G401.6 (cell line): ENCODE measurements around the gene PAK4.
"Not testable (repeated sequence)": the region's sequence is repeated elsewhere in the genome, so short reads cannot be mapped to it uniquely, and the experiment has no call there.

Experiments used
- FAIRE-seq: peaks from 2 replicates; lab custom pipeline; 2012; peaks lifted over from hg19 to GRCh38; lab: Jason Lieb, UNC

The PAK4 gene

DNA sequence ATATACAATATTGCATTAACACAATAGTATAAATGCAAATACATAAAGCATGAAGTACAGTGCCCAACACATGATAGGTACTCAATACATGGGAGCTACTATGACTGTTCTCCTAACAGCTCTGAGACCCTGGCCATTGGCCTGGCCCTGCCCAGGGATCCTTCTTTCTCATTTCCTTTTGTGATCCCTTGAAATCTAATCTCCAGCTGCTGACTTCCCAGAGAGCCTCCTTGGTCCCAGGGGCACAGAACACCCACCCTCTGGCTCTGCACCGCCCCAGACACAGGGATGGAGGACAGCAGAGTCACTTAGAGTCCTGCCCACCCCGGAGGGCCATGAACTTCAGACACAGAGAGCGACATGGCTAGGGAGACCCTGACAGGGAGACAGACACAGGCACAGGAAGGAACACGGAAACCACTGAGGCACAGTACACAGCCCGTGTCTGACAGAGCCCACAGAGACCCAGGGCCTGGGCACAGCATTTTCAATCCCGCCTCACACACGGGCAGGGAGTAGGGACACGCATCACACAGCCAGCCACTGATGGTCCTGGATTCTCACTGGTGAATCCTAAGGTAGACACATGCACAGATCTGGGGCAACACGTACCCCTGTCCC, 82.7 kb downstream of the PAK4 start:
- no peak for FAIRE-seq

- FAIRE-seq = no peak
These were observed 83.6 kb downstream of the PAK4 start for GRCh38 chr19:39209196-39209595.

- no peak for FAIRE-seq
These were observed 86.3 kb downstream of the PAK4 start for GRCh38 chr19:39211731-39212374.

DNA sequence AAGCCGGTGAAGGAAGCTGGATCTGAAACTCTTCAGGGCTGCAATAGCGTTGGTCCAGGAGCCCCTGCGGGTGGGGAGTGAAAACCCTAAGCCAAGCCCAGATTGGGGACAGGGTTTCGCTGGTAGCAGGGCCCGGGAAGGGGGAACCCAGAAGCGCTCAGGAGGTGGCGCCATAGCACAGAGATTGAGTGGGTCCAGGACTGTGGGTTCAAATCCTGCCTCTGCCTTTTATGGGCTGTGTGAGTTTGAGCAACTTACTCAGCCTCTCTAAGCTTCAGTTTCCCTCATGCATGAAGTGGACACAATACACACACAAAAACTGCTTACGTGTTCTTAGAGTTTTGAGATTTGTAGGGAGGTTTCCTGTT, 86.8 kb downstream of the PAK4 start:
- no peak for FAIRE-seq

DNA sequence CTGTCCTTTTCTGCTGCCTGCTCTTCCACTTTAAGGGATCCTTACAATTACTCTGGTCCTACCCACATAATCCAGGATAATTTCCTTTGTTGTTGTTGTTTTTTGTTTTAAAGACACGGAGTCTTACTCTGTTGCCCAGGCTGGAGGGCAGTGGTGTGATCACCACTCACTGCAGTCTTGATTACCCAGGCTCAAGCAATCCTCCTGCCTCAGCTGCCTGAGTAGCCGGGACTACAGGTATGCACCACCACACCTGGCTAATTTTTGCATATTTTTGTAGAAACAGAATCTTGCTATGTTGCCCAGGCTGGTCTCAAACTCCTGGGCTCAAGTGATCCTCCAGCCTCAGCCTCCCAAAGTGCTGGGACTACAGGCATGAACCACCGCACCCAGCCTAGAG, 89.7 kb downstream of the PAK4 start:
- FAIRE-seq = not testable (repeated sequence)

DNA sequence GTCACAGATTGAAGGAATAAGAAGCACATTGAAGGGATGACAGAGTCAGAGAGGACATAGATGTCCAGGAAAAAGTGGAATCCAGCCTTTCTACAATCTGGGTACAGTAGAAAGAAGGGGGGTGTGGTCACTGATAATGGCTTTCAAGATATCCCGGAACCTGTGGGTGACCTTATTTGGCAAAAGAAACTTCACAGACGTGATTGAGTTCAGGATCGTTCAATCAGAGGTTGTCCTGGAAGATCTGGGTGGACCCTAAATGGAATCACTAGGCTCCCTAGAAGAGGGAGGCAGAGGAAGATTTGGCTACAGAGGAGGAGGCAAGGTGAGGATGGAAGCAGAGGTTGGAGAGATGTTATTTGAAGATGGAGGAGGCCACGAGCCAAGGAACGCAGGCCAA, 91.5 kb downstream of the PAK4 start:
- FAIRE-seq = no peak

- FAIRE-seq = no peak
These were observed 92.8 kb downstream of the PAK4 start for GRCh38 chr19:39218230-39219007.

DNA sequence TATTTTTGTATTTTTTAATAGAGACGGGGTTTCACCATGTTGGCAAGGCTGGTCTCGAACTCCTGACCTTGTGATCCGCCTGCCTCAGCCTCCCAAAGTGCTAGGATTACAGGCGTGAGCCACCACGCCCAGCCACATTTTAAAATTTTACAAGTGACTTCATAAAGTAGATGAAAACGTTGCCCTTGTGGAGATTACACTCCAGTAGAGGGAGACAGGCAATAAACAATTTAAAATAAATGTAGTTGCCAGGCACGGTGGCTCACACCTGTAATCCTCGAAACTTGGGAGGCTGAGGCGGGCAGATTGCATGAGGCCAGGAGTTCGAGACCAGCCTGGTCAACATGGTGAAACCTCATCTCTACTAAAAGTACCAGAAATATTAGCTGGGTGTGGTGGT, 93.5 kb downstream of the PAK4 start:
- not testable (repeated sequence) for FAIRE-seq

- no peak for FAIRE-seq
These were observed 98.2 kb downstream of the PAK4 start for GRCh38 chr19:39223703-39224279.

DNA sequence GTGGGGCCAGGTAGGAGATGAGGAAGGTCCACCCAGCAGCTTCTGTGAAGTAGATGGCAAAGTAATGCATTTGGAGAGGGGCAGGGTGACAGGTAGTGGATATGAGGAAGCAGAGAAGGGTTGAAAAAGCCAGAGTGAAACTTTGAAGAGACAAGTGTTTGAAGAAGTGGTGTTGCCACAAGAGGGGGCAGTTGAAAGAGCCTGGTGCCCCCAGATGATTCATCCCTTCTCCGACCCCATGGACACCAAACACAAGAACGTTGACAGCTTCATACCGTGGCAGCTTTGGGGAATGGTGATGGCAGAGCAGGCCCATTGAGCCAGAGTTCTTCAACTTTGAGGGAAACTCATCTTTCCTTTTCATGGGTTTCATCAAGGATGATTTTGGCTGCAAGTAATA, 99.3 kb downstream of the PAK4 start:
- no peak for FAIRE-seq
